ENCODE results near the gene IFT88. TPM values are rescaled to one million over a fixed set of nuclear protein-coding genes. Genes with fewer than 3 reads are reported as not detected.

IFT88 gene
- total RNA-seq, 2 experiments from 2014 or later: 3.9 to 4.0 TPM

- Mint-ChIP-seq H3K27me3 (peaks cover 11% of the 10 kb centered on the region), H3K9me3 (no peaks in the 10 kb centered on the region), H3K36me3 (peaks cover 2% of the 10 kb centered on the region), H3K27ac (no peak overlapping the region), H3K4me1 (peaks cover 11% of the 10 kb centered on the region), H3K4me3 (no peak overlapping the region)
- no peak for DNase-seq
Observed at GRCh38 chr13:20718958-20719566, 152.1 kb downstream of the IFT88 start.

GRCh38 chr13:20719783-20720182 is 152.8 kb downstream of the IFT88 start:
- Mint-ChIP-seq H3K9me3 (no peaks in the 10 kb centered on the region), H3K27me3 (peaks cover 9% of the 10 kb centered on the region), H3K4me3 (no peak overlapping the region), H3K27ac (no peak overlapping the region), H3K4me1 (peaks cover 11% of the 10 kb centered on the region), H3K36me3 (peaks cover 2% of the 10 kb centered on the region)
- no peak for DNase-seq

GRCh38 chr13:20720499-20720898 is 153.5 kb downstream of the IFT88 start:
- no peak overlapping the region for H3K27ac Mint-ChIP-seq
- H3K27me3 Mint-ChIP-seq: peaks cover 9% of the 10 kb centered on the region
- H3K36me3 Mint-ChIP-seq: peaks cover 2% of the 10 kb centered on the region
- no peak for DNase-seq
- H3K4me3 Mint-ChIP-seq: no peak overlapping the region
- H3K4me1 Mint-ChIP-seq: peaks cover 11% of the 10 kb centered on the region
- H3K9me3 Mint-ChIP-seq: no peaks in the 10 kb centered on the region

- H3K27me3 Mint-ChIP-seq: peaks cover 9% of the 10 kb centered on the region
- H3K27ac Mint-ChIP-seq: no peak overlapping the region
- H3K9me3 Mint-ChIP-seq: no peaks in the 10 kb centered on the region
- H3K4me3 Mint-ChIP-seq: no peak overlapping the region
- DNase-seq: no peak
- H3K4me1 Mint-ChIP-seq: peaks cover 11% of the 10 kb centered on the region
- peaks cover 2% of the 10 kb centered on the region for H3K36me3 Mint-ChIP-seq
Observed at GRCh38 chr13:20721058-20721453, 154.1 kb downstream of the IFT88 start.

- peaks cover 9% of the 10 kb centered on the region for H3K27me3 Mint-ChIP-seq
- H3K36me3 Mint-ChIP-seq: peaks cover 2% of the 10 kb centered on the region
- H3K4me1 Mint-ChIP-seq: peaks cover 11% of the 10 kb centered on the region
- no peak overlapping the region for H3K27ac Mint-ChIP-seq
- DNase-seq: peak; percentile 40
- no peaks in the 10 kb centered on the region for H3K9me3 Mint-ChIP-seq
- H3K4me3 Mint-ChIP-seq: peak overlapping the region; percentile 67
Observed at GRCh38 chr13:20721454-20722357, 154.7 kb downstream of the IFT88 start.

- Mint-ChIP-seq H3K27me3 (peaks cover 3% of the 10 kb centered on the region), H3K4me1 (peaks cover under 1% of the 10 kb centered on the region), H3K9me3 (no peaks in the 10 kb centered on the region), H3K27ac (no peak overlapping the region), H3K4me3 (no peak overlapping the region), H3K36me3 (peaks cover 12% of the 10 kb centered on the region)
- DNase-seq: no peak
Observed at GRCh38 chr13:20727856-20728255, 160.9 kb downstream of the IFT88 start.

GRCh38 chr13:20728579-20729311 is 161.8 kb downstream of the IFT88 start:
- Mint-ChIP-seq H3K4me1 (no peaks in the 10 kb centered on the region), H3K9me3 (no peaks in the 10 kb centered on the region), H3K27me3 (no peaks in the 10 kb centered on the region), H3K36me3 (peaks cover 12% of the 10 kb centered on the region), H3K4me3 (no peak overlapping the region), H3K27ac (no peak overlapping the region)
- no peak for DNase-seq

GRCh38 chr13:20729633-20730585 is 163.0 kb downstream of the IFT88 start:
- H3K4me1 Mint-ChIP-seq: no peaks in the 10 kb centered on the region
- no peak overlapping the region for H3K27ac Mint-ChIP-seq
- H3K4me3 Mint-ChIP-seq: no peak overlapping the region
- no peaks in the 10 kb centered on the region for H3K9me3 Mint-ChIP-seq
- no peak for DNase-seq
- no peaks in the 10 kb centered on the region for H3K27me3 Mint-ChIP-seq
- peaks cover 16% of the 10 kb centered on the region for H3K36me3 Mint-ChIP-seq

GRCh38 chr13:20738616-20739015 is 171.7 kb downstream of the IFT88 start:
- H3K27me3 Mint-ChIP-seq: no peaks in the 10 kb centered on the region

GRCh38 chr13:20740021-20740420 is 173.1 kb downstream of the IFT88 start:
- H3K4me3 Mint-ChIP-seq: no peak overlapping the region

More at GRCh38 chr13:20738616-20739015, 171.7 kb downstream of the IFT88 start:
- H3K4me3 Mint-ChIP-seq: no peak overlapping the region
- H3K36me3 Mint-ChIP-seq: peaks cover 33% of the 10 kb centered on the region
- H3K27ac Mint-ChIP-seq: no peak overlapping the region
- DNase-seq: no peak
- no peaks in the 10 kb centered on the region for H3K9me3 Mint-ChIP-seq
- no peaks in the 10 kb centered on the region for H3K4me1 Mint-ChIP-seq

More at GRCh38 chr13:20740021-20740420, 173.1 kb downstream of the IFT88 start:
- Mint-ChIP-seq H3K9me3 (peaks cover 5% of the 10 kb centered on the region), H3K36me3 (peaks cover 37% of the 10 kb centered on the region), H3K27me3 (no peaks in the 10 kb centered on the region), H3K27ac (no peak overlapping the region), H3K4me1 (no peaks in the 10 kb centered on the region)
- no peak for DNase-seq

Other genes with a start within 250 kb of the IFT88 start
- gene CRYL1, start 41.3 kb upstream of the IFT88 start, total RNA-seq: 1 to 10 TPM; 5.0 to 5.2 TPM
- gene IL17D, start 136.5 kb downstream of the IFT88 start, total RNA-seq: under 1 TPM; 0.78 to 0.88 TPM
- gene EEF1AKMT1, start 206.8 kb downstream of the IFT88 start, total RNA-seq: 10 to 100 TPM; 18.5 to 20.6 TPM

All from activated naive CD8-positive, alpha-beta T cell treated with anti-CD3 and anti-CD28 coated beads for 36 hours (primary cell).